Measurements from ENCODE around the gene SLC6A3.

- TF ChIP-seq CTCF (conservative IDR thresholded peaks at IDR 0.05 in 1 of 2, IDR thresholded peaks at IDR 0.05 in 1 of 2; ENCODE audit: extremely low read depth in 1 of 2, insufficient read depth in 1 of 2, low read depth in 1 of 2, low read length in 2 of 2): no peak
- TF ChIP-seq EZH2 (IDR thresholded peaks at IDR 0.05; ENCODE audit: borderline replicate concordance, low read length): no peak
Measured at GRCh38 chr5:1421521-1422341, 23.5 kb downstream of the SLC6A3 start.
